ENCODE data around the gene B4GAT1. TPM values are rescaled to one million over a fixed set of nuclear protein-coding genes. Genes with fewer than 3 reads are reported as not detected.

The B4GAT1 gene
- total and polyA plus RNA-seq, 2 of the 4 experiments (the other 2 are of a cell fraction), result 10.6 to 18.4 TPM

DNA sequence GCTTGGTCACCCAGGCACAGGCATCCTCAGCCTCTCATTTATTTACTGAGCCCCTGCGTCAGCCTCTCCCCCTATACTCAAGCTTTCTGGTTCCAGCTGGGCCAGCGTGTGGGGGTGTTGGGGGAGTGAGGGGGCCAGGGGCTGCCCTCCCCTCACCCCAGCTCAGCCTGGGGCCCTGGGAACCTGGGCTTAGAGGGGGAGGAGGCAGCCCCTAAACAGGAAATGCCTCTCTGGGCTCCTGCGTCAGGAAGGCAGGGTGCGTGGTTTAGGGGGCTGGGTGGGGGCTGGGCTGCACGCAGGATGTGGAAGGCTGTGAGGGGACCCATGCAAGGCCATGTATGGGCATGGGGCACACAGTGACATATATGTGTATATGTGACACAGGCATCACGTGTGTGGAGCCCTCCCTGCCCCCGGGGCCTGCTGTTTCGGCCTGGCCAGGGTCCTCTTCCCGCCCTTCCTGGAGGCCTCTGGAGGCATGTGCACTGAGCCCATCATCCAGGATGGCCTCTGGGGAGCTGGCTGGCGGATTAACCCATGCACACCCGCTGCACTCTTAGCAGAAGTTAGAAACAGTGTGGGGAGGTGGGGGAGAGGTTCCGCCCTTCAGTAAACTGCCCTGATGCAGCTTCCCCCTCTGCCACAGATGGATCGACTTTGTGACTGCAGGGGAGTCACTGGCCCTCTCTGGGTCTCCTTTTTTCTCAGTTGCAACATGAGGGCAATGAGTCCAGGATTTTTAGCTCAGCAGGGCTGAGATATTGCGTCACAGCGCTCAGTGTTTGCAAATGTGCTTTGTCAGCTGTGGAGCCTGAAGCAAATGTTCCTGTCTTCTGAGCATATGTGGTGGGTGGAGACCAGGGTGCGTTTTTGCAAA, 29.5 kb downstream of the B4GAT1 start:
- peak; percentile 1 for ATAC-seq (ENCODE audit: low read depth)
- dilution Hi-C loops (cut with HindIII; ENCODE audit: low sequenced_read_pairs, unreplicated experiment), result no loop called here
- no peak overlapping the region for H3K4me3 ChIP-seq (ENCODE audit: insufficient read depth, low read depth, low read length)
- no peak for TF ChIP-seq MXI1 (IDR thresholded peaks at IDR 0.05; ENCODE audit: borderline replicate concordance, low read depth, low read length)
- TF ChIP-seq MAFK (IDR thresholded peaks at IDR 0.05; ENCODE audit: low read depth, low read length), result peak; percentile 86
- TF ChIP-seq BHLHE40 (IDR thresholded peaks at IDR 0.05; ENCODE audit: low read depth, low read length), result no peak
- no peak for TF ChIP-seq CHD1 (IDR thresholded peaks at IDR 0.05; ENCODE audit: low read depth, low read length)
- TF ChIP-seq RAD21 (IDR thresholded peaks at IDR 0.05; ENCODE audit: low read length), result no peak; the same call in 1 of the 2 replicates
- peak; percentile 20; the same call in 1 of the 2 replicates for TF ChIP-seq FOS (IDR thresholded peaks at IDR 0.05; ENCODE audit: low read depth, low read length)
- TF ChIP-seq MAZ (IDR thresholded peaks at IDR 0.05; ENCODE audit: borderline replicate concordance, low read depth, low read length), result peak; percentile 63; the same call in 1 of the 2 replicates
- no peak for TF ChIP-seq RCOR1 (IDR thresholded peaks at IDR 0.05; ENCODE audit: insufficient replicate concordance, low read length)
- TF ChIP-seq POLR2A (IDR thresholded peaks at IDR 0.05; ENCODE audit: low read depth, low read length), result 0 out of 2 replicates have a peak, but pooled peaks have one; percentile 8
- TF ChIP-seq, protein P1, sequence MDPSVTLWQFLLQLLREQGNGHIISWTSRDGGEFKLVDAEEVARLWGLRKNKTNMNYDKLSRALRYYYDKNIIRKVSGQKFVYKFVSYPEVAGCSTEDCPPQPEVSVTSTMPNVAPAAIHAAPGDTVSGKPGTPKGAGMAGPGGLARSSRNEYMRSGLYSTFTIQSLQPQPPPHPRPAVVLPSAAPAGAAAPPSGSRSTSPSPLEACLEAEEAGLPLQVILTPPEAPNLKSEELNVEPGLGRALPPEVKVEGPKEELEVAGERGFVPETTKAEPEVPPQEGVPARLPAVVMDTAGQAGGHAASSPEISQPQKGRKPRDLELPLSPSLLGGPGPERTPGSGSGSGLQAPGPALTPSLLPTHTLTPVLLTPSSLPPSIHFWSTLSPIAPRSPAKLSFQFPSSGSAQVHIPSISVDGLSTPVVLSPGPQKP (IDR thresholded peaks at IDR 0.05; ENCODE audit: borderline replicate concordance, low read depth, low read length), result no peak
- no peak for TF ChIP-seq SMC3 (IDR thresholded peaks at IDR 0.05; ENCODE audit: low read depth, low read length)
- TF ChIP-seq, protein P2, sequence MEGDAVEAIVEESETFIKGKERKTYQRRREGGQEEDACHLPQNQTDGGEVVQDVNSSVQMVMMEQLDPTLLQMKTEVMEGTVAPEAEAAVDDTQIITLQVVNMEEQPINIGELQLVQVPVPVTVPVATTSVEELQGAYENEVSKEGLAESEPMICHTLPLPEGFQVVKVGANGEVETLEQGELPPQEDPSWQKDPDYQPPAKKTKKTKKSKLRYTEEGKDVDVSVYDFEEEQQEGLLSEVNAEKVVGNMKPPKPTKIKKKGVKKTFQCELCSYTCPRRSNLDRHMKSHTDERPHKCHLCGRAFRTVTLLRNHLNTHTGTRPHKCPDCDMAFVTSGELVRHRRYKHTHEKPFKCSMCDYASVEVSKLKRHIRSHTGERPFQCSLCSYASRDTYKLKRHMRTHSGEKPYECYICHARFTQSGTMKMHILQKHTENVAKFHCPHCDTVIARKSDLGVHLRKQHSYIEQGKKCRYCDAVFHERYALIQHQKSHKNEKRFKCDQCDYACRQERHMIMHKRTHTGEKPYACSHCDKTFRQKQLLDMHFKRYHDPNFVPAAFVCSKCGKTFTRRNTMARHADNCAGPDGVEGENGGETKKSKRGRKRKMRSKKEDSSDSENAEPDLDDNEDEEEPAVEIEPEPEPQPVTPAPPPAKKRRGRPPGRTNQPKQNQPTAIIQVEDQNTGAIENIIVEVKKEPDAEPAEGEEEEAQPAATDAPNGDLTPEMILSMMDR (conservative IDR thresholded peaks at IDR 0.05; ENCODE audit: low read depth, low read length), result no peak
- TF ChIP-seq NFE2L2 (IDR thresholded peaks at IDR 0.05; ENCODE audit: low read depth, low read length), result peak; percentile 67; the same call in 1 of the 2 replicates
- no peak for TF ChIP-seq RFX5 (IDR thresholded peaks at IDR 0.05; ENCODE audit: low read depth, low read length)

More for the DNA sequence above, 29.5 kb downstream of the B4GAT1 start:
- BruUV-seq (replicated peaks), result no TSS peak
- DNase-seq, result peak; percentile 94
- H3K23ac ChIP-seq (ENCODE audit: low read depth, low read length), result peak overlapping the region; percentile 100
- H2AFZ ChIP-seq (replicated peaks; ENCODE audit: low read length, poor library complexity), result peak overlapping the region; percentile 89
- H3K9me3 ChIP-seq (ENCODE audit: control insufficient read depth, insufficient read depth, low read length), result no peaks in the 10 kb centered on the region
- H4K5ac ChIP-seq (ENCODE audit: low read depth, low read length), result peak overlapping the region; percentile 97
- peak overlapping the region; percentile 98 for H3K56ac ChIP-seq (ENCODE audit: extremely low read depth, insufficient read depth, low read length)
- peaks cover 32% of the 10 kb centered on the region for H3K4me1 ChIP-seq (ENCODE audit: control insufficient read depth, insufficient read depth, low read length)
- H2AK5ac ChIP-seq (ENCODE audit: low read depth, low read length), result peak overlapping the region; percentile 100
- WGBS, 2 experiments (ENCODE audit: extremely low coverage in 2 of 2, insufficient read length in 1 of 2), result 0% methylated on average over 3 of the region's 16 CpGs; no CpG with 5 or more reads in 1 of the 2 experiments
- H3K36me3 ChIP-seq (ENCODE audit: control insufficient read depth, insufficient read depth, low read length), result no peaks in the 10 kb centered on the region
- peaks cover 0 to 42% of the 10 kb centered on the region in 2 experiments; a peak in 2 of 4 replicates for H3K79me1 ChIP-seq (ENCODE audit: low read depth in 1 of 2, low read length in 2 of 2)
- H4K20me1 ChIP-seq (ENCODE audit: insufficient read depth, low read length), result peaks cover 36% of the 10 kb centered on the region
- in situ Hi-C loops (cut with MboI; ENCODE audit: low sequenced_read_pairs) (no loop called here), intact Hi-C loops (cut with micrococcal nuclease) (no loop called here)
- H3K27me3 ChIP-seq (ENCODE audit: control insufficient read depth, insufficient read depth, low read length), result no peaks in the 10 kb centered on the region
- peak overlapping the region; percentile 99 for H4K91ac ChIP-seq (ENCODE audit: insufficient read depth, low read depth, low read length)
- peak overlapping the region; percentile 100 for H3K27ac ChIP-seq (ENCODE audit: insufficient read depth, low read length)
- peak overlapping the region; percentile 100 for H2BK5ac ChIP-seq (ENCODE audit: low read depth, low read length, poor library complexity, severe bottlenecking)
- CTCF ChIA-PET, result interaction anchor here (1.2 kb wide), 1 partner anchor 71 kb away, joined by 3 read pairs; no protein-coding TSS in a partner anchor
- peak overlapping the region; percentile 95 for H3K9ac ChIP-seq (ENCODE audit: low read depth, low read length)
- peak overlapping the region; percentile 100 for H2BK20ac ChIP-seq (ENCODE audit: low read depth, low read length)
- H3K4me2 ChIP-seq (ENCODE audit: low read depth, low read length), result peak overlapping the region; percentile 77
- POLR2A ChIA-PET (ENCODE audit: unreplicated experiment), result interaction anchor here (0.6 to 1.2 kb wide), 4 partner anchors 9 to 50 kb away, joined by 3 to 7 read pairs (median 4); partner anchors contain the start of genes RIN1 and YIF1A
- peak overlapping the region; percentile 94; the same call in 2 of the 3 replicates for H2BK15ac ChIP-seq (ENCODE audit: low read depth, low read length)
- peaks cover 11% of the 10 kb centered on the region for H3K9me1 ChIP-seq (ENCODE audit: insufficient read depth, low read length)
- H2AK9ac ChIP-seq (replicated peaks; ENCODE audit: low read depth, low read length, poor library complexity), result peak overlapping the region; percentile 26
- peak overlapping the region; percentile 100 for H3K4ac ChIP-seq (ENCODE audit: low read depth, low read length)
- H3K14ac ChIP-seq (replicated peaks; ENCODE audit: low read depth, low read length), result peak overlapping the region; percentile 100
- peak overlapping the region; percentile 100 for H2BK120ac ChIP-seq (ENCODE audit: low read depth, low read length)
- peak overlapping the region; percentile 97 for H3K18ac ChIP-seq (ENCODE audit: low read depth, low read length)
- peak overlapping the region; percentile 85 to 99 for H4K8ac ChIP-seq (ENCODE audit: low read depth in 2 of 2, low read length in 2 of 2)
